ENCODE measurements around the gene THTPA.

DNA sequence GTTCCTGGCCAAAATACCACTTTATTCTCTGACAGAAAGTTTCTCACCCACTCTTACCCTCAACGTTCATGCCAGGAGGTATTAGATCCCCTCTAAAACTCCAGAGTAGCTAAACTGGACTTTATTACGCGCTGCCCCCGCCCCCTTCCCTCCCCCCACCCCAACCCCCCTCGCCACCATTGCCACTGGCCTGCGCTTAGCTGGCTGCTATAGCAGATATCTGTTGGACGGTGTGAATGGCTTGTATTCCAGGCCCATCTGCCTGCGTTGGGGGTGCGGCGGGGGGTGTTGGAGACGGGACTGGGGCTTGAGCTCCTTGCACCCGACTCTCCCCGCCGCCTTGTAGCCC, 564 bp upstream of the THTPA start:
- no peak for TF ChIP-seq CTCF (IDR thresholded peaks at IDR 0.05)
- no peak for TF ChIP-seq POLR2A (IDR thresholded peaks at IDR 0.05)
- no peak for TF ChIP-seq POLR2AphosphoS5 (IDR thresholded peaks at IDR 0.05)
